Measurements from ENCODE around the gene ANKRD28.
A peak's percentile ranks its signal among the peaks of the same experiment; 100 is the strongest.
"Not testable (repeated sequence)": the region's sequence is repeated elsewhere in the genome, so short reads cannot be mapped to it uniquely, and the experiment has no call there.

ANKRD28 gene

DNA sequence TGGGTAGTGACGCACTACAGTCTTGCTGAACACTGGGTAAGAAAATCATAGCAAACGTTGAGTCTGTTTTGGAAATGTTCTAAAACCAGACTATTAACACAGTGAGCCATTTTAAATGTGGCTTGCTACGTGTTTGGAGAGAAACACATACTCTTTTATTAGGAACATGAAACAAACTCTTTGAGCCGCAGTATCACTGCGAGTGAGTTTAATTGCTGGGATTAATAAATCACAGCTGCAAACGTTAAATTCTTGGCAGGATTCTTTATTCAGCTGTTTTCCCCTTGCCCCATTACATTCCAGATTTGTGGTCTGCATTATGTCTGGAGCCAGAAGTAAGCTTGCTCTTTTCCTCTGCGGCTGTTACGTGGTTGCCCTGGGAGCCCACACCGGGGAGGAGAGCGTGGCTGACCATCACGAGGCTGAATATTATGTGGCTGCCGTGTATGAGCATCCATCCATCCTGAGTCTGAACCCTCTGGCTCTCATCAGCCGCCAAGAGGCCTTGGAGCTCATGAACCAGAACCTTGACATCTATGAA lies 162.6 kb downstream of the ANKRD28 start:
- no peak for DNase-seq (ENCODE audit: low read depth in 2 of 2)

DNA sequence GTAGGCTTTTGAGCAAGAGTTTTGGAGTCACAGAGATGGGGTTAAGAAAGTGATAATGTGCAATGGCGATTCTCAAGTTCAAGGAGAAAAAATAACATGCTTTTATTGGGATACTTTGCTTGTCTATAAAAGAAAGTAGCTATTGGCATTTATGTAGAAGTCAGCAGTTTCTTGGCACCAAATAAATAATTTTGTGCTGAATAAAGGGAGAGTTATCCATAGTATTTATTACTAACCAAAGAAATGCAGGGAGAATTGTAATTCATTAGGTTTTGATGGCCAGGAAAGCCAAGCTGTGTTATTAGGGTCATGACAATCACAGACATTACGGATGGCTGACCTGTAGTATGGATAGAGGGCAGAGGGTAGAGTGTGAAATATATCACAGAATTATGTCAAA lies 163.1 kb downstream of the ANKRD28 start:
- no peak for DNase-seq (ENCODE audit: low read depth in 2 of 2)

DNA sequence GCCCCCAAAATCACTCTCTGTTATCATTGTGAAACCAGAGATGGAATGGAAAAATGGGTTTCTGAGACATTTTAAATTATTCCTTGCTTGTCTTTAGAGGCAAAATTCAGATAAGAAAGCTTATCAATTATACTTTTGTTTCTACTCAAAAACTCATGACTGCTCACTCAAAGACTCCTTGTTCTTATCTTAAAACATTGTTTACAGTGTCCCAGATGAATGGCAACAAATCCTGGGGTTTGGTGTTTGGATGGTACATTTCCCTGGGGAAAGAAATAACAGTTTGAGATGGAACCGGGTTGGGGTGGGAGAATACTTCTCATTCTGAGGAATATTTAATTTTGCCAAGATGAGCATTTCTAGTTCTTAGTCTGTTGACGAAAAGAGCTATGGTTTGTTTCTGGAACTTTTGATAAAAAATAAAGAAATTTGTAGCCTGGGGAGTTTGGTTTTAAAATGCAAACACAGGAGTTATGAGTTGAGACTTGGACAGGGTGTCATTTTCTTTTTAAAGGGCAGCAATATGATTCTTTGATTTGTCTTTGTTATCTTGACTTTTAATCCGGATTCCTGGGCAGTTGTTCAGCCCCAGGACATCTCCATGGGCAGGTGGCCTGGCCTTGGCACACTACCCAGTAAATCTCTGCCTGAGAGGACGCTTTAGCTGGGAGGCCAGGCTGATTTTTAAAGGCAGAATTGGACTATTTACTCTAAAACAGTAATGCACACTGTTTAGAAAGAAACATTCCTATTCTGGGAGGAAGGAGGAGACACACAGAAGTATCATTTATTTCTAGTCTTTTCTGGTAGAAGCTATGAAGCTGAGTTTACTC lies 163.8 kb downstream of the ANKRD28 start:
- DNase-seq (ENCODE audit: low read depth in 2 of 2) = no peak

DNA sequence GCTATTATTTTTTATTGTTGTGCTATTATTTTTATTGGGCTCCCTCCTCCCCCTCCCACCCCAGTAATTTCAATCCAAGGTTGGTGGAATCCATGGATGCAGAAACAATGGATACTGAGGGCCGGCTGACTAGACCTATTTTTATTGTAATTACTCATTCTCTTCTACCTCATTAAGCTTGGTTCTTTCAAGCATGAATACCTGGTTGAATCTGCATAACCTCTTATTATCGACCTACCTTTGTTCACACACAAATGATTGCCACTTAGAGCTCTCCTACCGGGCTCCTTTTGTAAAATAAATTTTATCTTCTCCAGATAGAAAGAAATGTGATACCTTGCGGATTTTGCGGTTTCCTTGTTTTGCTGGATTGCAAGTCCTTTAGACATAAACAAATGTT lies 164.6 kb downstream of the ANKRD28 start:
- DNase-seq (ENCODE audit: low read depth in 2 of 2) = no peak

DNA sequence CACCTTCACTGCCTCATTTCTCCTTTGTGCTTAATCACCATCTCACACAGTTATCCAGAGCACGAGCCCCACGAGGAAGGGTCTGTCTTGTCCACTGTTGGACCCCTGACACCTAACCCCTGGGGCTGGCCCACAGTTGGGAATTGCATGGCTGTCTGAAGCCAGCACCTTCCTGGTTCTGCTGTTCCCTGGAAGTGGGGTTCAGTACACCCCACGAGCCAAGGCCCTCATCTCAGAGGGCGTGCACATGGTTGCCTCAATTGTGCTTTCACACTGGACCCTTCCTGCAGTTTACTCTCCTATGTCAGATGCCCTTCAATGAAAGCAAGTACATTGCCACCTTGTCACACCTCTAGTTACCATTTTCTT lies 165.6 kb downstream of the ANKRD28 start:
- no peak for DNase-seq (ENCODE audit: low read depth in 2 of 2)

DNA sequence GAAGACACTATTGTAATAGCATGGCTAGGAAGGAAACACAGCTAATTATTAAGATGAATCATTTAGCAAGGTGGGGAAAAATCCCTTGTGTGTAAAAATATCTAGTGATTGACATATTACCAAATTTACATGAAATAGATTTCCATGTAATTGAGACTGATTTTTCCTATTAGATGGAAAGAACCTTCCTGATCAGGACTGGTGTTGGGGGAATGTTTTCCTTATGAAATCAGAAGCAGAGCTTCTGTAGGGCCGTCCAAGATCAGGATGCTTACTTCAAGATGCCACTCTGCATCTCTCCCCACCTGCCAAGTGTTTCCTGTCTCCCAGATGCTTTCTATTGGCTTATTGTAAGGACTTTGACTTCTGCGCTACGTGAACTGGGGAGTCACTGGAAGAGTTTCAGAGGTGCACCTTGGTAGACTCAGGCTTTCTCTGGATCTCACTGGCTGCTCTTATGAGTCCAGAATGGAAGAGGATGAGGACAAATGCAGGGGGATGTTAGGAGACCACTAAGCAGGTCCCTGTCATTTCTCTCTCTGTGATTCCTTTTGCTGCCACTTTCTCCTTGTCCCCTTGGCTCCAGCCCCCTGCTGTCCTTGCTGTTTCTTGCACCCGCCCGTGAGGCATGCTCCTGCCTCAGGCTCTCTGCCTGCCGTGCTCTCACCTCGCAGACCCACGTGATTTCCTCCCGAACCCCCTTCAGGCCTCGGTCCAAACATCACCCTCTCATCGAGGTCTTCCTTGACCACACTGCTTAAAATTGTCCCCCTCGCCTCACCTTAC lies 166.2 kb downstream of the ANKRD28 start:
- no peak for DNase-seq (ENCODE audit: low read depth in 2 of 2)

DNA sequence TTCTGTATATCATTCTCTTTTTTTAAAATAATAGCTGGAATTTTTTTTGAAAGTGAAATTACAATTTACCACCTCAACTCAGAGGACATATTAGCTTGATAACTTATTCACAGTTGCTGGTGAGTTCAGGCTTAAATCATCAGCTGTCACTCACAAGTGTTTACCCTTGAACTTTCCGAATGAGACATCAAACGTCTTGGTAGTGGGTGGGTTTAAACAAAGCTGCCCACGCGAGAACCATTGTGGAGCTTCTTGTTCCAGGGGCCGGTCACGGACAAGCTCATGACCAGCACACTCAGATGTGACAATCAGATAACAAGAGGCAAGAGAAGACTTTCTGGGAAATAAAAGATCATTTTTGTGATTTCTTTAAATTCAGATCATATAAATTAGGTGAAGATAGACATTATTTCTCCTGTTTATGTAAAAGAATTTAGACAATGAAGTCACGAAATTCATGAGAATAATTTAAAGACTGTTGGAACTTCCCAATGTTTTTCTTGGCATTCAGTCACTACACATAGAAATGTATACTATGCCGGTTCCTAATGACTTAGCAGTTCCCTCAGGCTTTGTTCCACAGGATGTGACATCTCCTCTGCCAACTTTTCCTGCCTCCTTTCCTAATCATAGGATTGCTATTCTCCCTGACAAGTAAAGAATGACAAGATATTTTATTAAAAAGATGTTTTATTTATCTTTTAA lies 167.0 kb downstream of the ANKRD28 start:
- DNase-seq (ENCODE audit: low read depth in 2 of 2) = no peak

DNA sequence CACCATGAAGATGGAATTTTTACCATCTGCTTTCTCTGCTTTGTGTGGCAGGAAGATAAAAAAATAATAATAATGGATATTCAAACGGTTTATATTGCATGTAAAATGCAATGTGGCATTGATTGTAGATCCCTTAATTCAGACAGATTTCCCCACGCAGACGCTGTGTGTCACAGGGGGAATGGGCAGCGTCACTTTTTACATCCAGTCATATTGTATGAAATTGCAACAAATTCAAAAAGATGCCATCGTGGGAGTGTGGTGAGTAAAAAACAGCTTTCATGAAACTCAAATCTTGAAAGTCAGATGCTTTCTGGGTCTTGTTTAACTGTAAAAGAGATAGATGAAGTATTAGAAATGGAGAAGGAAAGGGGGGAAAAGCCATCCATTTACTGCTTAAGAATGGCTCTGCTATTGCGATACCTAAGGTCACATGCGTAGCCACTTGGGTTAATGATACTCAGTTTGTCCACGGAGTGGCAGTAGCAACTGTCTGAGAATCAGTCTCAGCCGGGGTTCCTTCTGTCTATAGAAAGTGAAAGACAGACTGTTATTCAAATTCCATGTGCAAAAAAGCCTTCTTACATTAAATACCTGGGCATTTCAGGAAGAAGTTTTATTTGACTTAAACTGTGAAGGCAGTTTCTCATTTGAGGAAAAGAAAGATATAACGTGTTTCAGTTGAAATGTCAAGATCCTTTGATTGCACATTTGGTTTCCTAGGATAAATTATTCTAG lies 167.8 kb downstream of the ANKRD28 start:
- peak in 1 of 2 experiments; percentile 19 for DNase-seq (ENCODE audit: low read depth in 2 of 2)

DNA sequence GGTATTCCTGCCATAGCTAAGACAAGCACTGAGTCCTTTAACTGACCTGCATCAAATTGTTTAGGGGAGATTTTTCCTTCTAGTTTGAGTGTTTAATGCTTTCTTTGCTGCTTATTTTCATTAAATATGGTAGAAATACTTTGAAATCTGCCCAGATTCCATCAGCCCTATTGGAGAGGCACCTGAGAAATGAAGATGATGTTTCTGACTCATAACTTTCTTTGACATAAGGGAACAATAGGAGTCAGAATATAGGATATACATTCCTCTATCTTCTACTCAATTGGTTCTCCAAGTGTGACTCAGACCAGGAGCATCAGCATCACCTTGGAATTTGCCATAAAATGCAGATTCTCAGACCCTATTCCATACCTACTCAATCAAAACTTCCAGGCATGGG lies 168.8 kb downstream of the ANKRD28 start:
- no peak for DNase-seq (ENCODE audit: low read depth in 2 of 2)

DNA sequence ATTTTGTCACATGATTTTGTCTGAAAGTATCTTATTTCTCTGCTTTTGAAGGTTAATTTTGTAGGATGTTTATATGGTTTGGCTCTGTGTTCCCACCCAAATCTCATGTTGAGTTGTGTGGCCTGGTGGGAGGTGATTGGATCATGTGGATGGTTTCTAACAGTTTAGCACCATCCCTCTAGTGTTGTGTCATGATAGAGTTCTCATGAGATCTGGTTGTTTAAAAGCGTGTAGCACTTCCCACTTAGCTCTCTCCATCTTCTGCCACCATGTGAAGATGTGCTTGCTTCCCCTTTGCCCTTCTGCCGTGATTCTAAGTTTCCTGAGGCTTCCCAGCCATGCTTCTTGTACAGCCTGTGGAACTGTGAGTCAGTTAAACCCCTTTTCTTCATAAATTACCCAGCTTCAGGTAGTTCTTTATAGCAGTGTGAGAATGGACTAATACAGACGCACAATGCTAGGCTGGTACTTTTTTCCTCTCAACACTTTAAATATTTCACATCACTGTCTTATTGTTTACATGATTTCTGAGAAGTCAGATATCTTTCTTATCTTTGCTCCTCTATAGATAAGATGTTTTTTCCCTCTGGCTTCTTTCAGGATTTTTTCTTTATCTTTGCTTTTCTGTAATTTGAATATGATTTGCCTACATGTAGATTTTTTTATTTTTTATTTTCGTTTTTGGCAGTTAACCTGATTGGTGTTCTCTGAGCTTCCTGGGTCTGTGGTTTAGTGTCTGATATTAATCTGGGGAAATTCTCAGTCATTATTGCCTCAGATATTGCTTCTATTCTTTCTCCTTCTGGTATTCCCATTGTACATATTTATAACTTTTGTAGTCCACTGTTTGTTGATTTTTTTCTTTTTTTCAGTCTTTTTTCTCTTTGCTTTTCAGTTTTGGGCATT lies 174.0 kb downstream of the ANKRD28 start:
- DNase-seq (ENCODE audit: low read depth in 2 of 2) = no peak

DNA sequence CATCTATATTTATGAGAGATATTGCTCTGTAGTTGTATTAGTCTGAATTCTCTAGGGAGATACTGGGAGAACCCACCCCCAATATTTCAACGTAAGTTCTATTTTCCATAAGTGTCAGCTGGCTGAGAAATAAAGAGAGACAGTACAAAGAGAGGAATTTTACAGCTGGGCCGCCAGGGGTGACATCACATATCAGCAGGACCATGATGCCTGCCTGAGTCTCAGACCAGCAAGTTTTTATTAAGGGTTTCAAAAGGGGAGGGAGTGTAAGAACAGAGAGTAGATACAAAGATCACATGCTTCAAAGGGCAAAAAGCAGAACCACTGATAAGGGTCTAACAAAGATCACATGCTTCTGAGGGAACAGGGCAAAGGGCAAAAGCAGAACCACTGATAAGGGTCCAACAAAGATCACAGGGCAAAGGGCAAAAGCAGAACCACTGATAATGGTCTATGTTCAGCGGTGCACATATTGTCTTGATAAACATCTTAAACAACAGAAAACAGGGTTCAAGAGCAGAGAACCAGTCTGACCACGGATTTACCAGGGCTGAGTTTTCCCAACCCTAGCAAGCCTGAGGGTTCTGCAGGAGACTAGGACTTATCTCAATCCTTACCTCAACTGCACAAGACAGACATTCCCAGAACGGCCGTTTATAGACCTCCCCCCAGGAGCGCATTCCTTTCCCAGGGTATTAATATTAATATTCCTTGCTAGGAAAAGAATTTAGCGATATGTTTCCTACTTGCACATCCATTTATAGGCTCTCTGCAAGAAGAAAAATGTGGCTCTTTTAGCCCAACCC lies 177.9 kb downstream of the ANKRD28 start:
- not testable (repeated sequence) for DNase-seq (ENCODE audit: low read depth in 2 of 2)
